Motor neuron (in vitro differentiated cells): Measurements from ENCODE around the gene TOP3A. TPM values are rescaled to one million over a fixed set of nuclear protein-coding genes. Genes with fewer than 3 reads are reported as not detected.
A peak's percentile ranks its signal among the peaks of the same experiment; 100 is the strongest.

Experiments
- ATAC-seq, 8 experiments: fragments of 200-7000 bp; cut with Tn5 transposase; replicated peaks in 6 of 8; 2 replicates each; pipeline ENCODE4 v1.8.0; 2021; ENCODE audit warnings: mild to moderate bottlenecking in 8 of 8, moderate library complexity in 8 of 8
- H3K27ac ChIP-seq, 2 donors: fragments of 250-450 bp; sonication (Bioruptor Pico); 2 replicates each; pipeline ENCODE4 v1.9.0; 2021; ENCODE audit warnings: antibody characterized with exemption in 2 of 2, mild to moderate bottlenecking in 2 of 2, moderate library complexity in 1 of 2
- H3K4me1 ChIP-seq, 2 donors: fragments of 250-450 bp; sonication (Bioruptor Pico); replicated peaks in 1 of 2; 2 replicates each; pipeline ENCODE4 v1.6.1; 2021; ENCODE audit warnings: antibody characterized with exemption in 2 of 2, mild to moderate bottlenecking in 2 of 2, moderate library complexity in 1 of 2
- H3K4me3 ChIP-seq, 5 donors: fragments of 250-450 bp; sonication (Bioruptor Pico); 2 replicates each; pipeline ENCODE4 v1.9.0; 2021; ENCODE audit warnings: antibody characterized with exemption in 5 of 5, mild to moderate bottlenecking in 5 of 5, moderate library complexity in 4 of 5
- WGBS, 10 experiments: fragments of 450-650 bp; shearing (Covaris generic); methylation state at CpG; one replicate each; pipeline ENCODE4 v1.0.0; 2022; 5-methylcytosine and 5-hydroxymethylcytosine counted together
- in situ Hi-C, 9 experiments: fragments of 400-800 bp; cut with MboI; loops; one replicate each; pipeline ENCODE4 v1.15.0; 2021; ENCODE audit warnings: low sequenced_read_pairs in 9 of 9, low pct_unique_long_range_greater_than_20kb in 2 of 9; ENCODE audit not compliant: unreplicated experiment in 9 of 9
- total RNA-seq, 8 experiments: library from RNA; unstranded; fragments of 300-600 nt; gene quantifications; 2 replicates each; pipeline versions ENCODE4 v1.2.3 to v1.2.4, GENCODE V29; 2022

TOP3A gene
- total RNA-seq, 8 experiments from 2014 or later, result 21.6 to 52.6 (median 28.4) TPM

DNA sequence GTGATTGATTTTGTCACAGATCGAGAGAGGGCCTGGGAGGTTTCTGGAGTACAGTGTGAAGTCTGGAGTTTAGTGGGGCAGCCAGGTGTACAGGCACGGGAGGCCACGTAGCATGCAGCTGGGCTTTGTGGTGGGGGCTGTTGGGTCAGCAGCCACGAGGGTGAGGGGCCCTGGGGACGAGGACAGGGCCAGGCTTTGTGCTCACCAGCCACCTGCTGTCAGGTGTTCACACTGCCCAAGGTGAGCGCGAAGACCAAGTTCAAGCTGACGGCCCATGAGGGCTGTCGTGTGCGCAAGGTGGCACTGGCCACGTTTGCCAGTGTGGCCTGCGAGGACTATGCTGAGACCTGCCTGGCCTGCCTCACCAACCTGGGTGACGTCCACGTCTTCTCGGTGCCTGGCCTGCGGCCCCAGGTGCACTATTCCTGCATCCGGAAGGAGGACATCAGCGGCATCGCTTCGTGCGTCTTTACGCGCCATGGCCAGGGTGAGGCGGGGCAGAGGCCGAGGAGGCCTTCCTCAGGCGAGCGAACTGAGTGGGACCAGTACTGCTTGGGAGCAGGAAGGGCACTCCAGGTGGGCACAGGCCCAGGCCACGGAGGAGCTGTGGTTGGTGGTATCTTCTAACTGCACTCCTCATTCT is 73.4 kb downstream of the TOP3A start:
- no peaks in the 10 kb centered on the region for H3K4me1 ChIP-seq
- WGBS, 10 experiments, result 66 to 100% (median 92%) methylated on average over 1 to 7 of the region's 28 CpGs; no CpG with 5 or more reads in 5 of the 10 experiments
- no peak overlapping the region for H3K4me3 ChIP-seq
- ATAC-seq, result peak in 3 of 8 experiments; percentile 11 to 12 (median 12)
- no peak overlapping the region for H3K27ac ChIP-seq
- in situ Hi-C loops, result no loop called here

DNA sequence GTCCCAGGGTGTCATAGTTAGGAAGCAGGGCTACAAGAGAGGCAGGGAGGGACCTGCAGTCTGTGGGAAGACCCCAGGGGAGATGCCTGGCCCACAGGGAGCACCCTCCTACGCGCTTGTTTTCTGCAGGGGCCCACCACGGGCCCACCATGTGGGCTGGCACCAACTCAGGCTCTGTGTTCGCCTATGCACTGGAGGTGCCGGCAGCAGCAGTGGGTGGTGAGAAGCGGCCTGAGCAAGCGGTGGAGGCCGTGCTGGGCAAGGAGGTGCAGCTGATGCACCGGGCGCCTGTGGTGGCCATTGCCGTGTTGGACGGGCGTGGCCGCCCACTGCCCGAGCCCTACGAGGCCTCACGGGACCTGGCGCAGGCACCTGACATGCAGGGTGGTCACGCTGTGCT is 74.3 kb downstream of the TOP3A start:
- ATAC-seq, result no peak
- WGBS, 10 experiments, result 88 to 97% methylated on average over 5 to 6 of the region's 19 CpGs; no CpG with 5 or more reads in 8 of the 10 experiments
- H3K27ac ChIP-seq, result no peak overlapping the region

DNA sequence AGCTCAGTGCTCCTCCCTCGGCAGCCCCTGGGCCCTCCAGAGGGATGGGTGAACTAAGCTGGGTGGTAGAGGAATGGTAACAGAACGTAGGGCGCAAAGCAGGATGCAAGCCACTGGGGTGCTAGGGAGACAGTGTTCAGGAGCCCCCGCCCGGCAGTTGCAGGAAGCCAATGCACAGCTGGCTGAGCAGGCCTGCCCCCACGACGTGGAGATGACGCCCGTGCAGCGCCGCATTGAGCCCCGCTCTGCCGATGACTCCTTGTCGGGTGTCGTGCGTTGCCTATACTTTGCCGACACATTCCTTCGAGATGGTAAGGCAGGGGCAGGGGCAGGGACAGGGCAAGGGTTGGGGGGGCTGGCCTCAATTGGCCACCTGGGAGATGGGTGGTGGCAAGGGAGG is 76.5 kb downstream of the TOP3A start:
- ATAC-seq, result no peak
- no peaks in the 10 kb centered on the region for H3K4me1 ChIP-seq
- no peak overlapping the region for H3K27ac ChIP-seq
- H3K4me3 ChIP-seq, result no peak overlapping the region
- 60 to 78% (median 60%) methylated on average over 1 to 3 of the region's 18 CpGs; no CpG with 5 or more reads in 7 of the 10 experiments for WGBS, 10 experiments
- in situ Hi-C loops, result no loop called here

More for the DNA sequence above, 74.3 kb downstream of the TOP3A start:
- in situ Hi-C loops, result no loop called here
- H3K4me3 ChIP-seq, result no peak overlapping the region
- H3K4me1 ChIP-seq, result no peaks in the 10 kb centered on the region

DNA sequence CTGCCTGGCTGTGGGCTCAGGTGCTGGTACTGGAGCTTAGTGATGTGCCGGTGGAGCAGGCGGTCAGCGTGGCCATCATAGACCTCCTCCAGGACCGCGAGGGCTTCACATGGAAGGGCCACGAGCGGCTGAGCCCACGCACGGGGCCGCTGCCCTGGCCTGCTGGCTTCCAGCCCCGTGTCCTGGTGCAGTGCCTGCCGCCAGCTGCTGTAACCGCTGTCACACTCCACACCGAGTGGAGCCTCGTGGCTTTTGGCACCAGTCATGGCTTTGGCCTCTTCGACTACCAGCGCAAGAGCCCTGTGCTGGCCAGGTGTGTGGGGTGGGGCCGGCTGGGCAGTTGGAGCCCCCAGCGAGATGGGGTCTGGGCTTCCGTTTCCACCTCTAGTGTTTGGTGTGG is 77.3 kb downstream of the TOP3A start:
- H3K4me3 ChIP-seq, result no peak overlapping the region
- H3K27ac ChIP-seq, result no peak overlapping the region
- no peaks in the 10 kb centered on the region for H3K4me1 ChIP-seq
- 40 to 90% methylated on average over 1 to 2 of the region's 20 CpGs; no CpG with 5 or more reads in 8 of the 10 experiments for WGBS, 10 experiments
- no peak for ATAC-seq
- in situ Hi-C loops, result no loop called here

DNA sequence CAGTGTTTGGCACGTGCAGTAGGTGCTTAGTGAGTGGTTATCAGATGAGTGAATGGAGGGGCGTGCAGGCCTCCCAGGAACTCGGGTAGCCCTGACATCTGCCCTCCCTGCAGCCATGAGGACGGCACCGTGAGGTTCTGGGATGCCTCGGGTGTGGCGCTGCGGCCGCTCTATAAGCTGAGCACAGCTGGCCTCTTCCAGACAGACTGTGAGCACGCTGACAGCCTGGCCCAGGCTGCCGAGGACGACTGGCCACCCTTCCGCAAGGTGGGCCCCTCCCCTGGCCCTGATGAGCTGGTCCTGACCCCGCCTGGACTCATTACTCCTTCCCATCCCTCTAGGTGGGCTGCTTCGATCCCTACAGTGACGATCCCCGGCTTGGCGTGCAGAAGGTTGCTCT is 78.3 kb downstream of the TOP3A start:
- WGBS, 10 experiments, result 80 to 98% (median 91%) methylated on average over 1 to 11 of the region's 18 CpGs; no CpG with 5 or more reads in 6 of the 10 experiments
- peaks cover 5 to 9% of the 10 kb centered on the region in 2 donors for H3K4me1 ChIP-seq
- in situ Hi-C loops, result no loop called here
- no peak overlapping the region for H3K4me3 ChIP-seq
- no peak for ATAC-seq
- no peak overlapping the region for H3K27ac ChIP-seq

DNA sequence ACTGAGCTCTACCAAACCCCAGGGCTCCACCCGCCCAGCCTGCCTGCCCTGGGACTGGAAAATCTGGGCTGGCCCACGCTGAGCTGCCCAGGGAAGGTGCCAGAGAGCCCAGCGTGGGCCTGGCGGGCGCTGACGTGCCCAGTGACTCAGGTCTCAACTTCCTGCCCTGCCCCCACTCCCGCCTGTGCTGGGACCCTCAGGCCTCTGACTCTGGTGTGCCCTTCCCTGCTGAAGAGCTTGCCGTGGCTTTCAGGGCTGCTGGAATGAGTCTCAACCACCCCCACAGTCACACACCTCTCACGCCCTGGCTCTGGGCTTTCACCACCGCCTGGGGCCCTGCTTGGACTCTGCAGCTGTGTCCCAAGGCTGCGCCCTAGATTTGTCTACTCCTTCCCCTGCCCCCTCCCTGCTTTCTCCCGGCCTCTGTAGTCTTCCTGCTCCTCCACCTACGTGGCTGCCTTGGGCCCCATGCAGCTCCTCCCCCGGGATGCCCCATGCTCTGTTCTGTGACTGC is 79.0 kb downstream of the TOP3A start:
- peak in 5 of 8 experiments; percentile 1 to 95 (median 86) for ATAC-seq
- no peak overlapping the region for H3K27ac ChIP-seq
- no peak overlapping the region for H3K4me3 ChIP-seq
- in situ Hi-C loops, result no loop called here
- peaks cover 9 to 16% of the 10 kb centered on the region in 2 donors for H3K4me1 ChIP-seq
- WGBS, 10 experiments, result 82% methylated on average over 6 of the region's 14 CpGs; no CpG with 5 or more reads in 9 of the 10 experiments

DNA sequence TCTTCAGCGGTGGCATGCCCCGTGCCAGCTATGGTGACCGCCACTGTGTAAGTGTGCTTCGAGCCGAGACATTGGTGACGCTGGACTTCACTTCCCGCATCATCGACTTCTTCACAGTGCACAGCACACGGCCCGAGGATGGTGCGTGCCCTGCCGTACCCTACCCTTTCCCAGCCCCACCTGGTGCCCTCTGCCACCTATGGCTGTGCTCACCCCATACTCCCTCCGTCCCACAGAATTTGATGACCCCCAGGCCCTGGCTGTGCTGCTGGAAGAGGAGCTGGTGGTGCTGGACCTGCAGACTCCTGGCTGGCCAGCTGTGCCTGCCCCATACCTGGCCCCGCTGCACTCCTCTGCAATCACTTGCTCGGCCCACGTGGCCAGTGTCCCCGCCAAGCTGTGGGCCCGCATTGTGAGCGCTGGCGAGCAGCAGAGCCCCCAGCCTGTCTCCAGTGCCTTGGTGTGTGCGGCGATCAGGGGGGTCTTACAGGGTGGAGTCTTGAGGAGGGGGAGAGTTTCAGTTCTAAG is 79.9 kb downstream of the TOP3A start:
- Histone ChIP-seq H3K27ac (no peak overlapping the region), H3K4me1 (peaks cover 18 to 25% of the 10 kb centered on the region in 2 donors), H3K4me3 (no peak overlapping the region)
- in situ Hi-C loops, result no loop called here
- ATAC-seq, result no peak
- 100% methylated on average over 1 to 5 of the region's 22 CpGs; no CpG with 5 or more reads in 7 of the 10 experiments for WGBS, 10 experiments

DNA sequence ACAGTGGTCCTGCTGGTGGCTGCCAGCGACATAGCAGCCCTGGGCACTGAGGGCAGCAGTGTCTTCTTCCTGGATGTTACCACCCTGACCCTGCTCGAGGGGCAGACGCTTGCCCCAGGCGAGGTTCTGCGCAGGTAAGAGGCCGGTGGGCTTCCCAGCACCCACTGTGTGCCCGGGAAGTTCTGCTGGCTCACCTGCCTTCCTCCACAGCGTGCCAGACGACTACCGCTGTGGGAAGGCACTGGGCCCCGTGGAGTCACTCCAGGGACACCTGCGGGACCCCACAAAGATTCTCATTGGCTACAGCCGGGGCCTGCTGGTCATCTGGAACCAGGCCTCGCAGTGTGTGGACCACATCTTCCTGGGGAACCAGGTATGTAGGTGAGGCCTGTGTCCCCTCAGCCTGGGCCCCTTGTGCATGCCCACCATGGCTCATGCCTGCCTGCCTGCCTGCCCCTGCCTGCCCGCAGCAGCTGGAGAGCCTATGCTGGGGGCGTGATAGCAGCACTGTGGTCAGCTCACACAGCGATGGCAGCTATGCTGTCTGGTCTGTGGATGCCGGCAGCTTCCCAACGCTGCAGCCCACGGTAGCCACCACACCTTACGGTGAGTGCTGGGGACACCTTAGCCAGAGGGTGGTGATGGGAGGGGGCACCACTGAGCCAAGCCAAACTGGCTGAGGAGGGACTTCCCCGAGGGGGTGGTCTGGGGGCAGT is 80.8 kb downstream of the TOP3A start:
- 80 to 100% (median 89%) methylated on average over 1 to 7 of the region's 22 CpGs; no CpG with 5 or more reads in 5 of the 10 experiments for WGBS, 10 experiments
- H3K27ac ChIP-seq, result no peak overlapping the region
- ATAC-seq, result no peak
- in situ Hi-C loops, result no loop called here
- peaks cover 19 to 35% of the 10 kb centered on the region in 2 donors for H3K4me1 ChIP-seq
- H3K4me3 ChIP-seq, result no peak overlapping the region

DNA sequence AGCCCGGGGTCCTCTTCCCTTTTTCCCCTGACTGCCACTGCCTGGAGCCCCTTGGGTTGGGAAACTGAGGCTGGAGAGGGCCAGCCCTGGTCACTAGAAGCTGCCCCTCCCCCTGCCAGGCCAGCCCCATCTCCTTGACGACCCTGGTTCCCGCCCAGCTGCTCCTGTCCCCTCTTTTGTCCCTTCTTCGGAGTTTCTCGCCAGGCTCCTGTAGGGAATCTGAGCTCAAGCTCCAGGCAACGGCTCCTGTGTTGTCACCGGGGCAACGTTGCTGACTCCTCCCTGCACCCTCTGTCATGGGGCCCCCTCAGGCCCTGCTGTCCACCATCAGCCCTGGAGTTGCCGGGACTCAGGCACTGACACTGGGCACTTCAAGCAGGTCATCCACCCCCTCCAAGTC is 83.6 kb downstream of the TOP3A start:
- peaks cover 29 to 54% of the 10 kb centered on the region in 2 donors for H3K4me1 ChIP-seq
- in situ Hi-C loops, result no loop called here
- no peak overlapping the region for H3K4me3 ChIP-seq
- peak in 5 of 8 experiments; percentile 65 to 76 (median 74) for ATAC-seq
- WGBS, 10 experiments, result 0 to 3% (median 0%) methylated on average over 1 to 6 of the region's 9 CpGs; no CpG with 5 or more reads in 7 of the 10 experiments
- H3K27ac ChIP-seq, result peak overlapping the region in 1 of 2 donors; percentile 9

DNA sequence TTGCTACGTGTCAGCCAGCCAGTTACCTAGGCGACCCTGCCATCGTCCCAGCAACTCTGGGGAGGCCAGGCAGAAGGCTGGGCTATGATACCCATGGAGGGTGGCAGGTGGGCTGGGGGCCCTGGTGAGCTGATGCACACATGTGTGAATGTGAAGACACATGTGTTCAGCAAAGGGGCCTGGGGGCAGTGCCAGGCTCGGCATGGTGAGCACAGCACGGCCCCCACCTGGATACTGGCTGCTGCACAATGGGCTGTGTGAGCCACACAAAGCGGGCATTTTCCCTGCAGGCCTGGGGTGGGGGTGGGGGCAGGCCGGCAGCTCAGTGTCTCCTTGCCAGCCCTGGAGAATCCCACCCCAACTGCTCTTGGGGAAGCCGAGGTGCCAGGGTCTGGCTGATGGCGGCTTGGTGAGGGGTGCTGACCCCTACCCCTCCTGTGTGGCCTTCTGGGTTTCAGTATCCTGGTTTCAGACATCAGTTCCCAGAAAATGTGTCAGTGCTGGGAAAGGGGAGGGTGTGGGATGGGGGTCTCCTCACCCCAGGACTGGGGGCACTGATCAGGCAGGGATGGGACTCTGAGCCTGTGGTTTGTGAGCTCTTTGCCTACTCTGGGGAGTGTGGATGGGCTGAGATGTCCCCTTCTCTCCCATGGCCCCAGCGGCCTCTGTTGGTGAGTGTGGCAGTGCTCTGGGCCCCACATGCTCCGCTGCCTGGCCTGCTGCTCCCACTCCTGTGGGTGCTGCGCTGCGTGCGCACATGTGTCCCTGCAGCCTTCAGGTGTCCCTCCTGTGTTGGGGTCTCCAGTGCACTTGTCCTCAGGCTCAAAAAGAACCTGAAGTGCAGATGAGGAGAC is 84.3 kb downstream of the TOP3A start:
- 17 to 100% (median 65%) methylated on average over 1 to 4 of the region's 14 CpGs; no CpG with 5 or more reads in 5 of the 10 experiments for WGBS, 10 experiments
- in situ Hi-C loops, result no loop called here
- Histone ChIP-seq H3K4me3 (no peak overlapping the region), H3K27ac (peak overlapping the region in 1 of 2 donors; percentile 9), H3K4me1 (peaks cover 29 to 54% of the 10 kb centered on the region in 2 donors)
- ATAC-seq, result peak in 4 of 8 experiments; percentile 11 to 34 (median 16)

DNA sequence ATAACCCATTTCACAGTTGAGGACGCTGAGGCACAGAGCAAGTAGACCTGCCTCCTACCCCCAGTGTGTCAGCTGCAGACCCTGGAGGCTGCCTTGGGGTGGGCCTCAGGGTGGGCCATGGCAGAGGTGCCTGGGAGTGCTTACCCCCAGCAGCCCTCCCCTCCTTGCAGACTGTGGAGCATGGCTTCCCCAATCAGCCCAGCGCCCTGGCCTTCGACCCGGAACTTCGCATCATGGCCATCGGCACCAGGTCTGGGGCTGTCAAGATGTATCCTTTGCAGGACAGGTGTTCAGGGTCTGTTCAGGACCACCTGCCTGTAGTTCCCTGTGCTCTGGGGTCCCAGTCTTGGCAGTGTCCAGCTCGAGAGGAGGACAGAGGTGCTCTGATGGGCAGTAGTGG is 85.0 kb downstream of the TOP3A start:
- 100% methylated on average over 1 to 3 of the region's 7 CpGs; no CpG with 5 or more reads in 8 of the 10 experiments for WGBS, 10 experiments
- H3K4me1 ChIP-seq, result peaks cover 32 to 57% of the 10 kb centered on the region in 2 donors
- in situ Hi-C loops, result no loop called here
- H3K4me3 ChIP-seq, result no peak overlapping the region
- H3K27ac ChIP-seq, result no peak overlapping the region
- no peak for ATAC-seq

DNA sequence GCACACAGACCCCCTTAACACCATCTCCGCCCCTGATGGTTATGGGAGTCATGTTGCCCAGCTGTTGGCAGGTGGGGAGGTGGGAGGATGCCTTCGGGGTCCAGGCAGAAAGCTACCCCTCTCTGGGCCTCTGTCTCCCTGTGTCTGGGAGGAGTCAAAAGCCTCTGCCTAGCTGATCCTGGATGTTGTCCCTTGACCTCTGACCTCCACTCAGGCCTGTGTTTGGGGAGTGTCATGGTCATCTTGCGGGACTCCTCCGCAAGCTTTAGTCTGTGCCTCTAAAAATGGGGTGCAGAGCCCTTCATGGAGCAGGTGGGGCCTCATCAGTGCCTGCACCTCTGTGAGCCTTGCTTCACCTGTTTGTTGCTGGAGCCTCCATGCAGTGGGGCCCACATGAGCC is 85.5 kb downstream of the TOP3A start:
- no peak overlapping the region for H3K27ac ChIP-seq
- WGBS, 10 experiments, result 20% methylated on average over 1 of the region's 4 CpGs; no CpG with 5 or more reads in 9 of the 10 experiments
- no peak for ATAC-seq
- H3K4me1 ChIP-seq, result peaks cover 38 to 62% of the 10 kb centered on the region in 2 donors
- in situ Hi-C loops, result no loop called here
- H3K4me3 ChIP-seq, result no peak overlapping the region
